Panc1 (cell line): ENCODE measurements around the gene PBRM1. TPM values are rescaled to one million over a fixed set of nuclear protein-coding genes. Genes with fewer than 3 reads are reported as not detected.
"Not testable (repeated sequence)": the region's sequence is repeated elsewhere in the genome, so short reads cannot be mapped to it uniquely, and the experiment has no call there.

Experiments used
- ATAC-seq: fragments of 200-7000 bp; cut with Tn5 transposase; 2 replicates; pipeline ENCODE4 v1.9.1; 2020; ENCODE audit warnings: mild to moderate bottlenecking, moderate library complexity
- BruUV-seq: library from RNA; stranded (reverse); fragments of 400-500 nt; replicated peaks from 2 replicates; lab custom pipeline; 2021; lab: Mats Ljungman, UMichigan
- CTCF ChIA-PET: fragments of 300-600 bp; sonication (Branson Sonifier 250); formaldehyde crosslinking; loops from one replicate; lab custom pipeline; 2022; ENCODE audit warnings: antibody characterized with exemption; lab: Charles Lee
- POLR2A ChIA-PET: fragments of 300-600 bp; sonication (Branson Sonifier 250); formaldehyde crosslinking; loops from one replicate; lab custom pipeline; 2022; ENCODE audit warnings: antibody characterized with exemption; lab: Charles Lee
- DNase-seq: peaks from one replicate; pipeline ENCODE4 v3.0.0-alpha.2; 2010; ENCODE audit warnings: low read depth, low spot score
- H3K27ac ChIP-seq: 2 replicates; pipeline ENCODE4 v1.5.1; 2011; ENCODE audit warnings: mild to moderate bottlenecking, low read length, inconsistent platforms
- H3K27me3 ChIP-seq: fragments of 200-500 bp; sonication (Bioruptor generic); 2 replicates; pipeline ENCODE4 v1.6.0; 2014; ENCODE audit warnings: low read length, inconsistent platforms; ENCODE audit not compliant: control insufficient read depth, insufficient read depth
- H3K36me3 ChIP-seq: fragments of 200-500 bp; sonication (Bioruptor generic); 2 replicates; pipeline ENCODE4 v1.5.1; 2014; ENCODE audit warnings: inconsistent platforms, mild to moderate bottlenecking, low read length, moderate library complexity; ENCODE audit not compliant: control insufficient read depth, insufficient read depth
- H3K4me1 ChIP-seq: 2 replicates; pipeline ENCODE4 v1.5.1; 2011; ENCODE audit warnings: inconsistent platforms, mild to moderate bottlenecking, low read length, moderate library complexity; ENCODE audit not compliant: control insufficient read depth, insufficient read depth
- H3K4me3 ChIP-seq, 2 experiments: 2 replicates each; pipeline ENCODE4 v1.5.1; 2011 to 2012; ENCODE audit warnings: low read depth in 2 of 2, low read length in 2 of 2, mild to moderate bottlenecking in 2 of 2, inconsistent platforms in 1 of 2, moderate library complexity in 1 of 2
- H3K9me3 ChIP-seq: fragments of 200-500 bp; sonication (Bioruptor generic); 2 replicates; pipeline ENCODE4 v1.5.1; 2014; ENCODE audit warnings: low read depth, mild to moderate bottlenecking, inconsistent platforms, low read length, moderate library complexity; ENCODE audit not compliant: control insufficient read depth, insufficient read depth
- POLR2AphosphoS5 ChIP-seq: IDR thresholded peaks from 2 replicates; pipeline ENCODE4 v1.6.1; 2012; ENCODE audit warnings: mild to moderate bottlenecking, low read depth, low read length, moderate library complexity
- SIN3A ChIP-seq: IDR thresholded peaks from 2 replicates; pipeline ENCODE4 v1.6.1; 2012; ENCODE audit warnings: low read depth, mild to moderate bottlenecking, low read length, moderate library complexity, borderline replicate concordance; ENCODE audit not compliant: insufficient read depth
- TCF7L2 ChIP-seq: IDR thresholded peaks from 2 replicates; pipeline ENCODE4 v1.6.1; 2011; ENCODE audit warnings: mild to moderate bottlenecking, low read depth, low read length, inconsistent platforms
- in situ Hi-C: cut with HindIII; loops from 2 replicates; pipeline ENCODE4 v1.10.0; 2016; ENCODE audit warnings: low sequenced_read_pairs, low pct_unique_long_range_greater_than_20kb
- intact Hi-C: fragments of 100-400 bp; cut with micrococcal nuclease; formaldehyde crosslinking; loops from one replicate; pipeline ENCODE4 v1.10.0; 2022; ENCODE audit not compliant: unreplicated experiment
- total RNA-seq: library from RNA; stranded (reverse); gene quantifications from one replicate; pipeline ENCODE4 v1.2.1, GENCODE V29; 2021; ENCODE audit not compliant: unreplicated experiment
- TF ChIP-seq, protein P1 (sequence below): fragments of 450-650 bp; IDR thresholded peaks from 2 replicates; pipeline ENCODE4 v1.5.1; 2017; ENCODE audit warnings: mild to moderate bottlenecking
- TF ChIP-seq, protein P2 (sequence below), 2 experiments: IDR thresholded peaks; 2 replicates each; pipeline ENCODE4 v1.6.1; 2011 to 2012; ENCODE audit warnings: low read depth in 2 of 2, control low read depth in 1 of 2, low read length in 1 of 2, mild to moderate bottlenecking in 1 of 2, moderate library complexity in 1 of 2; ENCODE audit not compliant: insufficient read depth in 1 of 2

The PBRM1 gene
- total RNA-seq, 1 experiment from 2014 or later, result 43.5 TPM

DNA sequence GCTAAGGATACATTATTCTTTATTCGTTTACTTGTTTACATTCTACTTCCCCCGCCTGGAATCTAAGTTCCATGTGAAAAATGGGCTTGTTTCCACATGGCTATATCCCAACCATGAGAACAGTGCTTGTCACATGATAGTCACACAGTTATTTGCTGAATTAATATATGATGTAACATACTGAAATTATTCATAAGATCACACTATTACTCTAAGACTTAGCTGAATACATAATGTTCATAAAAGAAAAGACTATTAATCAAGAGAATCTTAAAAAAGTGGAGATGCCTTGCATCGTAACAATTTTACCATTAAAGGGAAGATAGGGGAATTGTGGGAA, 6.5 kb downstream of the PBRM1 start:
- DNase-seq, result no peak

DNA sequence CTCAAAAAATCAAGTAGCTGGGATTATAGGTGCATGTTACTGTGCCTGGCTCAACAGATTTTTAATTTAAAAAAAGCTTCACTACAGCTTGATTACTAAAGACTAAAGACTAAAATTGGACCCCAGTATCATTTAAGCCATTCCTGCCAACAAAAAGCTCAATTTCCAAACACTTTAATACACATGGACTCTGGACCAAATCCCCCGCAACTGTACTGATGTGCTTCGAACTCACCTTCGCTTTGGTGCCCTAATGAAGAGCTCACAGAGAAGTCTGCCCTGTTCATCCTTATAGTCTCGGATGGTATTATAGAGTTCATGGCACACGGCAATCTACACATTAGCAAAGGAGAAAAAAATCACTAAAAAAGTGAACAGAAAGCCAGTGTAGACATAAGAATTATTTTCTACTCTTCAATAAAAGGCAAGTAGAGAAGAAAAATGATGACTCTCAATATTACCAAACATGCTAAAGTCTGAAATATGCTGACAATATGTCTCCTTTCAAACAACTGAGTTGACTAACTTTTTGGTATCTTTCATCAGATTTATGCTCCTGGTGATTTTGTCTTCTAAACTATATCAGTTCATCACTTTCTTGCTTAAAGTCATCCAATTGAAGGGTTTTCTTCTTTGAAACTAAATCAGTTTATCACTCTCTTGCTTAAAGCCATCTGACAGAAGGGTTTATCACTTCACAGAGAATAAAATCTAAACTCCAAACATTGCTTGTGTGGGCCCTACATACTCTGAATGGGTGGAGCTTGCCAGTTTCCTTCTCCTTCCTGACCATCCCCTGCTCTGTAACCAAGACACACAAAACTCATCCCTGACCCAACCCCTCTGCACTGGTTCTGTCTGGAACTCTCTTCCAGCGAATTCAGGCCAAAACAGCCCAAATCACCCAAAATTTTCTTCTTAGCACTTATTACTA, 7.2 kb downstream of the PBRM1 start:
- ATAC-seq (no peak), DNase-seq (no peak)
- in situ Hi-C loops, result no loop called here
- BruUV-seq, result no TSS peak
- H3K4me1 ChIP-seq, result peaks cover 11% of the 10 kb centered on the region
- H3K9me3 ChIP-seq, result no peaks in the 10 kb centered on the region
- ChIA-PET CTCF (no interaction called here), POLR2A (interaction anchor here (0.8 kb wide), 1 partner anchor 12 kb away, joined by 3 read pairs; no protein-coding TSS in a partner anchor)
- peaks cover 3% of the 10 kb centered on the region for H3K36me3 ChIP-seq
- no peak overlapping the region for H3K27ac ChIP-seq
- H3K4me3 ChIP-seq, result no peak overlapping the region
- no peaks in the 10 kb centered on the region for H3K27me3 ChIP-seq
- TF ChIP-seq, protein P1, sequence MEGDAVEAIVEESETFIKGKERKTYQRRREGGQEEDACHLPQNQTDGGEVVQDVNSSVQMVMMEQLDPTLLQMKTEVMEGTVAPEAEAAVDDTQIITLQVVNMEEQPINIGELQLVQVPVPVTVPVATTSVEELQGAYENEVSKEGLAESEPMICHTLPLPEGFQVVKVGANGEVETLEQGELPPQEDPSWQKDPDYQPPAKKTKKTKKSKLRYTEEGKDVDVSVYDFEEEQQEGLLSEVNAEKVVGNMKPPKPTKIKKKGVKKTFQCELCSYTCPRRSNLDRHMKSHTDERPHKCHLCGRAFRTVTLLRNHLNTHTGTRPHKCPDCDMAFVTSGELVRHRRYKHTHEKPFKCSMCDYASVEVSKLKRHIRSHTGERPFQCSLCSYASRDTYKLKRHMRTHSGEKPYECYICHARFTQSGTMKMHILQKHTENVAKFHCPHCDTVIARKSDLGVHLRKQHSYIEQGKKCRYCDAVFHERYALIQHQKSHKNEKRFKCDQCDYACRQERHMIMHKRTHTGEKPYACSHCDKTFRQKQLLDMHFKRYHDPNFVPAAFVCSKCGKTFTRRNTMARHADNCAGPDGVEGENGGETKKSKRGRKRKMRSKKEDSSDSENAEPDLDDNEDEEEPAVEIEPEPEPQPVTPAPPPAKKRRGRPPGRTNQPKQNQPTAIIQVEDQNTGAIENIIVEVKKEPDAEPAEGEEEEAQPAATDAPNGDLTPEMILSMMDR, result no peak
- no peak for TF ChIP-seq POLR2AphosphoS5
- TF ChIP-seq, protein P2, sequence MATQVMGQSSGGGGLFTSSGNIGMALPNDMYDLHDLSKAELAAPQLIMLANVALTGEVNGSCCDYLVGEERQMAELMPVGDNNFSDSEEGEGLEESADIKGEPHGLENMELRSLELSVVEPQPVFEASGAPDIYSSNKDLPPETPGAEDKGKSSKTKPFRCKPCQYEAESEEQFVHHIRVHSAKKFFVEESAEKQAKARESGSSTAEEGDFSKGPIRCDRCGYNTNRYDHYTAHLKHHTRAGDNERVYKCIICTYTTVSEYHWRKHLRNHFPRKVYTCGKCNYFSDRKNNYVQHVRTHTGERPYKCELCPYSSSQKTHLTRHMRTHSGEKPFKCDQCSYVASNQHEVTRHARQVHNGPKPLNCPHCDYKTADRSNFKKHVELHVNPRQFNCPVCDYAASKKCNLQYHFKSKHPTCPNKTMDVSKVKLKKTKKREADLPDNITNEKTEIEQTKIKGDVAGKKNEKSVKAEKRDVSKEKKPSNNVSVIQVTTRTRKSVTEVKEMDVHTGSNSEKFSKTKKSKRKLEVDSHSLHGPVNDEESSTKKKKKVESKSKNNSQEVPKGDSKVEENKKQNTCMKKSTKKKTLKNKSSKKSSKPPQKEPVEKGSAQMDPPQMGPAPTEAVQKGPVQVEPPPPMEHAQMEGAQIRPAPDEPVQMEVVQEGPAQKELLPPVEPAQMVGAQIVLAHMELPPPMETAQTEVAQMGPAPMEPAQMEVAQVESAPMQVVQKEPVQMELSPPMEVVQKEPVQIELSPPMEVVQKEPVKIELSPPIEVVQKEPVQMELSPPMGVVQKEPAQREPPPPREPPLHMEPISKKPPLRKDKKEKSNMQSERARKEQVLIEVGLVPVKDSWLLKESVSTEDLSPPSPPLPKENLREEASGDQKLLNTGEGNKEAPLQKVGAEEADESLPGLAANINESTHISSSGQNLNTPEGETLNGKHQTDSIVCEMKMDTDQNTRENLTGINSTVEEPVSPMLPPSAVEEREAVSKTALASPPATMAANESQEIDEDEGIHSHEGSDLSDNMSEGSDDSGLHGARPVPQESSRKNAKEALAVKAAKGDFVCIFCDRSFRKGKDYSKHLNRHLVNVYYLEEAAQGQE (IDR thresholded peaks at IDR 0.05; ENCODE audit: insufficient read depth in 1 of 2, low read depth in 2 of 2, low read length in 1 of 2), result no peak
- TF ChIP-seq SIN3A, result no peak
- TF ChIP-seq TCF7L2, result no peak
- intact Hi-C loops, result no loop called here

More for the DNA sequence above, 6.5 kb downstream of the PBRM1 start:
- TF ChIP-seq, protein P2 (IDR thresholded peaks at IDR 0.05; ENCODE audit: insufficient read depth in 1 of 2, low read depth in 2 of 2, low read length in 1 of 2), result no peak
- TF ChIP-seq POLR2AphosphoS5, result no peak
- TF ChIP-seq, protein P1, result no peak
- TF ChIP-seq SIN3A, result no peak
- no peak for TF ChIP-seq TCF7L2
- H3K27ac ChIP-seq, result no peak overlapping the region
- no peak for ATAC-seq
- no TSS peak for BruUV-seq
- ChIA-PET CTCF (no interaction called here), POLR2A (no interaction called here)
- H3K9me3 ChIP-seq, result no peaks in the 10 kb centered on the region
- in situ Hi-C loops, result no loop called here
- intact Hi-C loops, result no loop called here
- no peaks in the 10 kb centered on the region for H3K27me3 ChIP-seq
- H3K4me1 ChIP-seq, result peaks cover 12% of the 10 kb centered on the region
- H3K4me3 ChIP-seq, result no peak overlapping the region
- H3K36me3 ChIP-seq, result peaks cover 3% of the 10 kb centered on the region

DNA sequence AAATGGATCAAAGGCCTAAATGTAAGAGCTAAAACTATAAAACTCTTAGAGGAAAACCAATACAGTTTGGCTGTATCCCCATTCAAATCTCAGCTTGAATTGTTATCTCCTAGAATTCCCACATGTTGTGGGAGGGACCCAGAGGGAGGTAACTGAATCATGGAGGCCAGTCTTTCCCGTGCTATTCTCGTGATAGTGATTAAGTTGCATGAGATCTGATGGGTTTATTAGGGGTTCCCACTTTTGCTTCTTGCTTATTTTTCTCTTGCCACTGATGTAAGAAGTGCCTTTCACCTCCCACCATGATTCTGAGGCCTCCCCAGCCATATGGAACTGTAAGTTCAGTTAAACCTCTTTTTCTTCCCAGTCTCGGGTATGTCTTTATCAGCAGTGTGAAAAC, 9.5 kb downstream of the PBRM1 start:
- H3K4me1 ChIP-seq, H3K36me3 ChIP-seq, ATAC-seq, POLR2A ChIA-PET, H3K9me3 ChIP-seq, CTCF ChIA-PET, H3K27ac ChIP-seq, BruUV-seq, H3K27me3 ChIP-seq, H3K4me3 ChIP-seq, in situ Hi-C loops, intact Hi-C loops, DNase-seq: not testable (repeated sequence)
